CD4-positive, alpha-beta T cell (primary cell): ENCODE data around the gene RAB34. TPM values are rescaled to one million over a fixed set of nuclear protein-coding genes. Genes with fewer than 3 reads are reported as not detected.

Source experiments
- ATAC-seq: fragments of 200-7000 bp; cut with Tn5 transposase; one replicate; pipeline ENCODE4 v1.10.0; 2022; ENCODE audit warnings: mild to moderate bottlenecking; ENCODE audit not compliant: poor library complexity
- CTCF ChIA-PET: fragments of 350-600 bp; sonication (Branson Sonifier 250); formaldehyde crosslinking; loops from one replicate; lab custom pipeline; 2021; ENCODE audit warnings: antibody characterized with exemption, inconsistent platforms; lab: Charles Lee
- POLR2A ChIA-PET: fragments of 350-600 bp; sonication (Branson Sonifier 250); formaldehyde crosslinking; loops from one replicate; lab custom pipeline; 2021; ENCODE audit warnings: antibody characterized with exemption, inconsistent platforms; lab: Charles Lee
- DNase-seq, 14 experiments: peaks; one replicate each; pipeline ENCODE4 v3.0.0-alpha.2; 2013 to 2020; ENCODE audit warnings: mixed read lengths in 2 of 14
- H3K27ac ChIP-seq, 2 donors: one replicate each; pipeline versions ENCODE4 v1.5.1 to v1.7.0; 2013; ENCODE audit warnings: low read length in 2 of 2, low read depth in 1 of 2, mild to moderate bottlenecking in 1 of 2
- H3K27me3 ChIP-seq, 2 experiments: 1 replicate in 1 of 2; 2 replicates in 1 of 2; pipeline versions ENCODE4 v1.6.1 to v1.7.0; 2013; ENCODE audit warnings: low read length in 2 of 2, control low read depth in 1 of 2, mild to moderate bottlenecking in 1 of 2, moderate library complexity in 1 of 2; ENCODE audit not compliant: insufficient read depth in 2 of 2, control insufficient read depth in 1 of 2
- H3K36me3 ChIP-seq: one replicate; pipeline ENCODE4 v1.6.1; 2013; ENCODE audit warnings: low read length, control low read depth; ENCODE audit not compliant: insufficient read depth
- H3K4me1 ChIP-seq: one replicate; pipeline ENCODE4 v1.6.1; 2013; ENCODE audit warnings: low read length, control low read depth; ENCODE audit not compliant: insufficient read depth
- H3K4me3 ChIP-seq: one replicate; pipeline ENCODE4 v1.5.1; 2013; ENCODE audit warnings: mild to moderate bottlenecking, low read length, moderate library complexity
- H3K9me3 ChIP-seq, 2 experiments: 1 replicate in 1 of 2; 2 replicates in 1 of 2; pipeline versions ENCODE4 v1.6.1 to v1.7.0; 2013; ENCODE audit warnings: low read length in 2 of 2, mild to moderate bottlenecking in 2 of 2, control low read depth in 1 of 2, moderate library complexity in 1 of 2; ENCODE audit not compliant: control insufficient read depth in 1 of 2, insufficient read depth in 1 of 2
- H3K27ac Mint-ChIP-seq: one replicate; pipeline ENCODE4 v1.8.0; 2020; ENCODE audit warnings: mixed read lengths
- H3K27me3 Mint-ChIP-seq: one replicate; pipeline ENCODE4 v1.8.0; 2021; ENCODE audit warnings: mixed read lengths
- H3K36me3 Mint-ChIP-seq: one replicate; pipeline ENCODE4 v1.8.0; 2021; ENCODE audit warnings: low read depth, mixed read lengths
- H3K4me1 Mint-ChIP-seq: one replicate; pipeline ENCODE4 v1.8.0; 2021; ENCODE audit warnings: low read depth, mixed read lengths
- H3K4me3 Mint-ChIP-seq: one replicate; pipeline ENCODE4 v1.8.0; 2020; ENCODE audit warnings: mild to moderate bottlenecking, mixed read lengths
- H3K9me3 Mint-ChIP-seq: one replicate; pipeline ENCODE4 v1.8.0; 2020; ENCODE audit warnings: mixed read lengths
- CTCF ChIP-seq: fragments of 200-600 bp; IDR thresholded peaks from one replicate; pipeline ENCODE4 v1.8.0; 2022; ENCODE audit warnings: antibody characterized with exemption, mild to moderate bottlenecking
- intact Hi-C, 2 experiments: fragments of 100-400 bp; cut with DNase I in 1 of 2; cut with micrococcal nuclease in 1 of 2; formaldehyde crosslinking; loops; one replicate each; pipeline versions ENCODE4 v1.15.1 to v1.9.0; 2023 to 2025; cut with DNase I, micrococcal nuclease
- total RNA-seq, 174 experiments: library from RNA in 2 of 174; stranded (reverse) in 2 of 174; gene quantifications; one replicate each; pipeline ENCODE4 v1.2.3 and lab custom pipeline; 2021 to 2026

Gene RAB34
- total RNA-seq, 2 experiments from 2014 or later, result 20.7 to 21.3 TPM

- H3K27me3 Mint-ChIP-seq, result peaks cover 24% of the 10 kb centered on the region
- ATAC-seq (no peak), DNase-seq (peak in 4 of 14 experiments; percentile 17 to 64 (median 50))
- H3K4me3 ChIP-seq, result peak overlapping the region; percentile 88
- H3K27me3 ChIP-seq, result peaks cover 13 to 21% of the 10 kb centered on the region in 2 experiments
- peaks cover 66% of the 10 kb centered on the region for H3K4me1 Mint-ChIP-seq
- H3K9me3 Mint-ChIP-seq, result no peaks in the 10 kb centered on the region
- peaks cover 47% of the 10 kb centered on the region for H3K36me3 ChIP-seq
- peaks cover 69% of the 10 kb centered on the region for H3K4me1 ChIP-seq
- ChIA-PET POLR2A (interaction anchor here (0.6 to 4.1 kb wide), 31 partner anchors 8 to 420 kb away, joined by 3 to 110 read pairs (median 7); partner anchors contain the start of genes BLTP2, IFT20, NEK8 and PHF12), CTCF (interaction anchor here (1.0 to 3.4 kb wide), 8 partner anchors 8 to 182 kb away, joined by 3 to 21 read pairs (median 7); partner anchors contain the start of genes DHRS13, NEK8, PROCA1 and SDF2)
- intact Hi-C loops, result loop anchor here (1.0 to 2.0 kb wide), 2 partner anchors 8 to 92 kb away; partner anchors contain the start of gene NEK8 (in 1 of the 2)
- H3K27ac ChIP-seq, result peak overlapping the region; percentile 92 to 95
- no peak for TF ChIP-seq CTCF
- H3K36me3 Mint-ChIP-seq, result peaks cover 53% of the 10 kb centered on the region
- peaks cover 0 to 8% of the 10 kb centered on the region in 2 experiments for H3K9me3 ChIP-seq
- H3K4me3 Mint-ChIP-seq, result peak overlapping the region; percentile 97
- peak overlapping the region; percentile 95 for H3K27ac Mint-ChIP-seq
Measured at GRCh38 chr17:28720247-28720996, 2.8 kb upstream of the RAB34 start.

- Mint-ChIP-seq H3K4me3 (peak overlapping the region; percentile 97), H3K9me3 (no peaks in the 10 kb centered on the region), H3K36me3 (peaks cover 43% of the 10 kb centered on the region), H3K4me1 (peaks cover 52% of the 10 kb centered on the region), H3K27ac (peak overlapping the region; percentile 95), H3K27me3 (peaks cover 35% of the 10 kb centered on the region)
- no peak for TF ChIP-seq CTCF
- POLR2A ChIA-PET, result interaction anchor here (0.6 to 4.1 kb wide), 28 partner anchors 9 to 421 kb away, joined by 3 to 110 read pairs (median 8); partner anchors contain the start of genes BLTP2, FAM222B, FLOT2 and IFT20
- H3K27ac ChIP-seq, result peak overlapping the region; percentile 92 to 95
- H3K36me3 ChIP-seq, result peaks cover 34% of the 10 kb centered on the region
- intact Hi-C loops, result loop anchor here (2.0 to 10.0 kb wide), 4 partner anchors 56 to 364 kb away; partner anchors contain the start of genes DHRS13 (in 1 of the 2), PHF12 (in 1 of the 2), POLDIP2 (in 1 of the 2) and SUPT6H (in 1 of the 2)
- DNase-seq (no peak), ATAC-seq (no peak)
- CTCF ChIA-PET, result interaction anchor here (1.1 to 3.4 kb wide), 6 partner anchors 8 to 72 kb away, joined by 4 to 21 read pairs (median 9); partner anchors contain the start of genes NEK8, PROCA1, SDF2 and SUPT6H
- peaks cover 17 to 21% of the 10 kb centered on the region in 2 experiments for H3K27me3 ChIP-seq
- peak overlapping the region; percentile 88 for H3K4me3 ChIP-seq
- H3K9me3 ChIP-seq, result peaks cover 0 to 8% of the 10 kb centered on the region in 2 experiments
- H3K4me1 ChIP-seq, result peaks cover 62% of the 10 kb centered on the region
Measured at GRCh38 chr17:28719021-28719433, 1.4 kb upstream of the RAB34 start.

GRCh38 chr17:28718333-28719020 is 809 bp upstream of the RAB34 start:
- Histone ChIP-seq H3K4me1 (peaks cover 62% of the 10 kb centered on the region), H3K9me3 (peaks cover 0 to 8% of the 10 kb centered on the region in 2 experiments), H3K27me3 (peaks cover 17 to 21% of the 10 kb centered on the region in 2 experiments), H3K4me3 (no peak overlapping the region), H3K36me3 (peaks cover 29% of the 10 kb centered on the region), H3K27ac (no peak overlapping the region)
- no peaks in the 10 kb centered on the region for H3K9me3 Mint-ChIP-seq
- intact Hi-C loops, result loop anchor here (2.0 to 10.0 kb wide), 4 partner anchors 56 to 364 kb away; partner anchors contain the start of genes DHRS13 (in 1 of the 2), PHF12 (in 1 of the 2), POLDIP2 (in 1 of the 2) and SUPT6H (in 1 of the 2)
- H3K27ac Mint-ChIP-seq, result peak overlapping the region; percentile 79
- no peak for DNase-seq
- no peak for TF ChIP-seq CTCF
- POLR2A ChIA-PET, result interaction anchor here (1.1 to 4.1 kb wide), 8 partner anchors 8 to 233 kb away, joined by 7 to 110 read pairs (median 25); partner anchors contain the start of genes BLTP2, FLOT2, NEK8 and PHF12
- H3K4me1 Mint-ChIP-seq, result peaks cover 46% of the 10 kb centered on the region
- CTCF ChIA-PET, result interaction anchor here (3.4 kb wide), 1 partner anchor 72 kb away, joined by 11 read pairs; no protein-coding TSS in a partner anchor
- peak overlapping the region; percentile 79 for H3K4me3 Mint-ChIP-seq
- H3K27me3 Mint-ChIP-seq, result peaks cover 35% of the 10 kb centered on the region
- no peak for ATAC-seq
- peaks cover 37% of the 10 kb centered on the region for H3K36me3 Mint-ChIP-seq
